ELF-1 (cell line): ENCODE data around the gene ARHGDIG.

Experiments
- DNase-seq: peaks from one replicate; pipeline ENCODE4 v3.0.0-alpha.2; 2016; ENCODE audit warnings: low read depth, low spot score

ARHGDIG gene

GRCh38 chr16:296806-297510 is 16.6 kb downstream of the ARHGDIG start:
- no peak for DNase-seq

GRCh38 chr16:297832-298231 is 17.4 kb downstream of the ARHGDIG start:
- no peak for DNase-seq

DNA sequence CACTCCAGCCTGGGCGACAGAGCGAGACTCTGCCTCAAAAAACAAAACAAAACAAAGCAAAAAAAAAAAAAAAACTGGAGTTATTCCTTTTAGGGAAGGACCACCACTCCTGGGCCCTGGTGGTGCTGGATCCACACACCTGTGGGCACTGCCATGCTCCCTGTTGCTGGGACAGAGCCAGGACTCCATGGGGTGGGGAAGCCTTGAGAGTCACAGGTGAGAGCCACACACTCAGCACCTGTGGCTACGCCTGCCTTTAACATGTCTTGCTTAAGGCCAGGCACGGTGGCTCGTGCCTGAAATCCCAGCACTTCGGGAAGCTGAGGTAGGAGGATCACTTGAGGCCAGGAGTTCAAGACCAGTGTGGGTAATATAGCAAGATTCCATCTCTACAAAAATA is 20.8 kb downstream of the ARHGDIG start:
- DNase-seq, result no peak

DNA sequence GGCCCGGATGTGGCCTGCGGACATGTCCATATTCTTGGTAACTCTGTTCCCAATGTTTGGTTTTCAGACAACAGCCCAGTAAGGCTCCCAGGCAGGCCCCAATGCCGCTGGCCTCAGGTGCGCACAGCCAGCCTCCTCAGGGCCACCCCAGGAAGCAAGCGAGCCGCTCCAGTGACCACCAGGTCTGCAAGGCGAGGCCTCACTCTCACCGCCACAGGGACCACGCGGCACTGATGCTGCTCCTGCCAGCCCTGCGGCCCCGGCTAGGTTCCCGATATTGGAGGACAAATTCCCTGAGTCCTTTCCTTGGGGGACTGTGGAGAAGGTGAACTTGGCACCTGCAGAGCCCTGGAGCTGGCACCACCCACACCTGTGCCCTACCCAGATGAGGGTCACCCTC is 21.6 kb downstream of the ARHGDIG start:
- no peak for DNase-seq

DNA sequence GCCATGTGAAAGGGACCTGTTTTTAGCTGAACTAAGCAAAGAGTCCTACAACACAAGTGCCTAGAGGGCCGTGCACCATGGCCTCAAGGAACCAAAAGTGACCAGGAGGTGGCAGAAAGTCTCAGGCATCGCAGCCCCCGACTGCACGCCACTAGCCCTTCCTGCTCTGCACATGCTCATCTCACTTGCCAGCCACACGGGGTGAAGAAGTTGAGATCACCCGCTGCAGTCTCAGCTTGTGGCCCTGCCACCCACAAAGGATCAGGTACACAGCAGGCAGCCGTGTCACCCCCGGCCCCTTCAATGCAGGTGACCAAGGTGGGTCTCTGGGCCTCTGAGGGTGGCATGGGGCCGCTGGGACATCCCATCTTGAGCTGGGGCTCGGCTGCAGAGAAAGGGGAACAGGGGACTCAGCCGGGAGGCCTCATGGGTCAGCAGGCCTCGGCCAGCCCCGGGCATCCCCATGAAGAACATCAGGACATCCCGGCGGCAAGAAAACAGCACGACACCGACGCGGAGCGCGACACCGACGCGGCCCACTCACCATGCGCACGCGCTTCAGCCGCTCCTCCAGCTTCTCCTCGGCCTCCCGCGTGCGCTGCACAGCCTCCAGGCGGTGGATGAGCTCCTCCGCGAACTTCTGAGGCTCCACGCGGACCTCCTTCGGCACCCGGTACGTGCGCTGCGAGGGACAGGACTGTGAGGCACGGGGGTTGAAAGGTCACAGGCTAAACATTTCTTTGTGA is 23.5 kb downstream of the ARHGDIG start:
- peak; percentile 17 for DNase-seq

GRCh38 chr16:305916-306626 is 25.7 kb downstream of the ARHGDIG start:
- no peak for DNase-seq

GRCh38 chr16:306911-307370 is 26.6 kb downstream of the ARHGDIG start:
- no peak for DNase-seq

DNA sequence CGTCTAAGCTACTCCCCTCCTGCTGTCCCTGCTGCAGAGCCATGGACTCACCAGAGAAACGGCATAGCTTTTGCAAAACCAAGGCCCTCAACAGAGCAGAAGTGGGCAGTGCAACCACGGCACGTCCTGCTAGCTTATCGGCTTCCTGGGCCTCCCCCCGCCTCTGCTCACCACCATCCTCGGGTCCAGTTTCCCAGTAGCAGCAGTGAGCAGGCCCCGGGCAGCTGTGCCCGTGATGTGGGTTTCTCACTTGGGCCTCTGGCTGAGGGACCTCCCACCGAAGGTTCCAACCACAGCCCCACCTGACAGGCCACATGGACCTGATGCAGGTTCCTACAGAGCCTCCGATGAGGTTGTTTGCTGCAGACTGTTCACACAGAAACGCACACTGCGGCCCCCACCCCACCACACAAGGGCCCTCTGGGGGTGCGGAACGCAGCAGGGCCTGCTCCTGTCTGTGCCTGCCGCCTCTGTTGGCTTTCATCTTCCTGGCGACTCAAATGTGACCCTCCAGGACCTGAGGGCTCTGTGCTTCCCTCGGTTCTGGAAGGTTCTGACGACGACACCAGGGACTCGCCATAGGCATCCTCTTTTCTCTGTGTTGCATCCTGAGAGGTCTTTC is 27.4 kb downstream of the ARHGDIG start:
- DNase-seq, result no peak

- peak; percentile 37 for DNase-seq
Measured at GRCh38 chr16:309476-309875, 29.1 kb downstream of the ARHGDIG start.

- DNase-seq, result no peak
Measured at GRCh38 chr16:311725-312124, 31.3 kb downstream of the ARHGDIG start.

GRCh38 chr16:314351-314750 is 34.0 kb downstream of the ARHGDIG start:
- no peak for DNase-seq

DNA sequence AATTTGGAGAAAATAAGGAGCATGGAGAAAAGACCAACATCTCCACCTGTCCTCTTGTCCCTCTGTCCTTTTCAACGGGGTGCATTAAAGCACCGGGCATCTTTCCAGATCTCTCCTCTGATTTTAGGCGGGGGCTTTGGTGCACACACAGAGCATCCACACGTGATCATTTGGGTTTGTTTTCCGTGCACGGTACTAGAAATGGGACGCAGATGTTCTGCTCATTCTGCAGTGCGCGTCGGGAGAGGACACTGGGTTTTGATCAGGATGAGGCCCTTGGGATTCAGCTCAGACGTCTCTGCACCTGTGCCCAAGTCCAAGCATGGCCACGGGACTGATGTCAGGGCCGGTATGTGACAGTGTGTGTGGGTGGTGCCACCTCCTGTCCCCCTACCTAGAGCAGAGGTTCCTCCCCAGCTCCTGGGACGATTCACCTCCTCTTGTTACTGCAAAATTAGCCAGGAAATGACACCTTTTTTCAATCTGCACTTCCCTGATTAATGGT is 34.5 kb downstream of the ARHGDIG start:
- no peak for DNase-seq

DNA sequence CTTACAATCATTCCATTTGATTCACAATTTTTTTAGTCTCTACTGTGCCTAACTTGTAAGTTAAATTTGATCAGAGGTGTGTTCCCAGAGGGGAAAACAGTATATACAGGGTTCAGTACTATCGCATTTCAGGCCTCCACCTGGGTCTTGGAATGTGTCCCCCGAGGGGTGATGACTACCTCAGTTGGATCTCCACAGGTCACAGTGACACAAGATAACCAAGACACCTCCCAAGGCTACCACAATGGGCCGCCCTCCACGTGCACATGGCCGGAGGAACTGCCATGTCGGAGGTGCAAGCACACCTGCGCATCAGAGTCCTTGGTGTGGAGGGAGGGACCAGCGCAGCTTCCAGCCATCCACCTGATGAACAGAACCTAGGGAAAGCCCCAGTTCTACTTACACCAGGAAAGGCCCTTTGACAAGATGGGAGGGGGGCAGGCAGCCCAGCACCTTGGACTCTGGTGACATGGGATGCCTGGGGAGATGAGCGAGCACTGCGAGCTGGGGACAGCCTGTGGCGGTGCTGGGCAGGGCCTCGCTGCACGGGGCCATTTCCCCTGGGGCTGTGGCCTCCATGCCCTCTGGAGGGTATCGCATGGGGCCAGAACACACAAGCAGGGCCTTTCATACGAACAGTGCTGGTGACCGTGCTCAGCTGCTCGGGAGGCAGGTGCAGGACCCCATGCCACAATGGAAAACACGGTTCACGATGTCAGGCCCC is 36.5 kb downstream of the ARHGDIG start:
- peak; percentile 43 for DNase-seq

DNA sequence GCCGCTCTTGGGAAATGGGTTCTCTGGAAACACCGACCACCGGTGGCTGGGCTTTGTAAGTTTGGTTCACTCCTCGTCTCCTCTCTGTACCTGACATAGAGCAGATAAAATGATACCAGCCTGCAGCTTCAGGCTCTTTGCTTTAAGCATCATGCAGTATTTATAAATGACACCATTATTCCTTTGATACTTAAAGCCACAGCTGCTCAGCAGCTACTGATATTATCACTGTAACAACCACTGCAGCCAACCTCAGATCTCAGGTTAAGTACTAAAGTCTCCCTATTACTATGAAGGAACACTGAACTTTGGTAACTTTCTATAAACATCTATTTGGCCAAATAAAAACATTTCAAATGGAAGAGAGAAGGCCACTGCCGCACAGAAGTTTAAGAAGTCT is 37.2 kb downstream of the ARHGDIG start:
- DNase-seq, result no peak

DNA sequence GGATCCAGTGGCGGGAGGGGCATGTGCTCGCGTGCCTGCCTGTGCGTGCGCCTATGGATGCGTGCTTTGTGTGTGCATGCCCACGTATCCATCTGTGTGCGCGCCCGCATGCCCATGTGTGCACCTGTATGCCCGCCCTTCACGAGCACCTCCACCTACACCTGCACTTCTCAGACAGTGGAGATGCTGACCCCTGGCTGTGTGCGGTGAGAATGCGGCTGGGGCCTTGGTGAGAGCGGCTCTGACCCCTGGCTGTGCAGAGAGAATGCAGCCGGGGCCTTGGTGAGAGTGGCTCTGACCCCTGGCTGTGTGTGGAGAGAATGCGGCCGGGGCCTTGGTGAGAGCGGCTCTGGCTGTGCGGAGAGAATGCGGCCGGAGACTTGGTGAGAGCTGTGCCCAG is 38.2 kb downstream of the ARHGDIG start:
- peak; percentile 90 for DNase-seq

DNA sequence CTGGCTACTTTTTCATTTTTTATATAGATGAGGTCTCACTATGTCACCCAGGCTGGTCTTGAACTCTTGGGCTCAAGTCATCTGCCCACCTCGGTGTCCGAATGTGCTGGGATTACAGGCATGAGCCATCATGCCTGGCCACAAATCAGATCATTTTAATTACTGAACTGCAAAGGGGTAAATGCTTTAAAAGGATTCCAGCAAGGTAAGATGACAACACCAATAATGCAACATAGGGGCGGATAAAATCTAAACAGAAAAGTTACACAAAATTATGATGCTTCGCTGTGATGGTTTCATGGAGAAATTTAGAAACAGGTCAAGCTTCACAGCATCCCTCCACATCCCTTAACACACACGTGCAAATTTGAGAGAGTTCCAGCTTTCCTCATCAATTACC is 39.8 kb downstream of the ARHGDIG start:
- DNase-seq, result no peak

DNA sequence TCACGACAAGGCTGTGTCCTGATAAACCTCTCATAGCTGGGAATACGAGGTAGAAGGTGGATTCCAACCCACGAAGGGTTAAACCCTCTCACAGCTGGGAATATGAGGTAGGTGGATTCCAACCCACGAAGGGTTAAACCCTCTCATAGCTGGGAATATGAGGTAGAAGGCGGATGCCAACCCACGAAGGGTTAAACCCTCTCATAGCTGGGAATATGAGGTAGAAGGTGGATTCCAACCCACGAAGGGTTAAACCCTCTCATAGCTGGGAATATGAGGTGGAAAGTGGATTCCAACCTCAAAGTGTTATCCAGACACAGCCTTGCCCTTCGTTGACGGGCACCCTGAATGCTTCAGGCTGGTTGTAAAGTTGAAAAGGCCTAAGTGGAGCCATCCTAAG is 41.1 kb downstream of the ARHGDIG start:
- DNase-seq, result no peak

- no peak for DNase-seq
Measured at GRCh38 chr16:322476-323143, 42.2 kb downstream of the ARHGDIG start.

DNA sequence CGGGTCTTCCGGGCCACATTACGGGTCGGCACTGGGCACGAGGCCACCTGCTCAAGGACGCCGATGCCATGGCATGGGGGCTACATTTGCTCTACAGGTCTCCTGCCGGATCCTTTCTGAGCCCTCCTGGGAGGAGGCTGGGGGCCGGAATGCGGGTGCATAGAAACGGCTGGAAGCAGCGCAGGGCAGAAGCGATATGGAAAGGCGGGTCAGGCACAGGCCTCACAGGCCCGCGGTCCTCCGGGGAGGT is 43.7 kb downstream of the ARHGDIG start:
- DNase-seq, result no peak

- DNase-seq, result peak; percentile 59
Measured at GRCh38 chr16:324451-325334, 44.3 kb downstream of the ARHGDIG start.
